Small intestine (tissue), 7 donors: ENCODE data around the gene NXNL1. TPM values are rescaled to one million over a fixed set of nuclear protein-coding genes. Genes with fewer than 3 reads are reported as not detected.

Source experiments
- DNase-seq, 2 donors: peaks; one replicate each; pipeline versions ENCODE4 v3.0.0 to v3.0.0-alpha.2; 2013
- FAIRE-seq: peaks from 2 replicates; lab custom pipeline; 2012; peaks lifted over from hg19 to GRCh38; lab: Jason Lieb, UNC
- H3K27ac ChIP-seq, 3 donors: one replicate each; pipeline ENCODE4 v1.5.1; 2013; ENCODE audit warnings: low read length in 2 of 3, mild to moderate bottlenecking in 2 of 3, control low read depth in 1 of 3, inconsistent platforms in 1 of 3, low read depth in 1 of 3, moderate library complexity in 1 of 3
- H3K27me3 ChIP-seq, 3 donors: one replicate each; pipeline ENCODE4 v1.6.1; 2013; ENCODE audit warnings: low read length in 3 of 3, inconsistent platforms in 1 of 3; ENCODE audit not compliant: control insufficient read depth in 3 of 3, insufficient read depth in 3 of 3
- H3K36me3 ChIP-seq, 3 donors: one replicate each; pipeline ENCODE4 v1.6.1; 2013; ENCODE audit warnings: low read length in 3 of 3, inconsistent platforms in 1 of 3, low read depth in 1 of 3, mild to moderate bottlenecking in 1 of 3, moderate library complexity in 1 of 3; ENCODE audit not compliant: control insufficient read depth in 3 of 3, insufficient read depth in 2 of 3
- H3K4me1 ChIP-seq, 3 donors: one replicate each; pipeline ENCODE4 v1.6.1; 2013; ENCODE audit warnings: low read length in 2 of 3, inconsistent platforms in 1 of 3, low read depth in 1 of 3, mild to moderate bottlenecking in 1 of 3, moderate library complexity in 1 of 3; ENCODE audit not compliant: control insufficient read depth in 3 of 3, insufficient read depth in 2 of 3
- H3K4me3 ChIP-seq, 3 donors: one replicate each; pipeline ENCODE4 v1.5.1; 2013; ENCODE audit warnings: low read length in 3 of 3, control low read depth in 1 of 3, inconsistent platforms in 1 of 3, low read depth in 1 of 3, mild to moderate bottlenecking in 1 of 3, moderate library complexity in 1 of 3
- H3K9me3 ChIP-seq, 2 donors: one replicate each; pipeline ENCODE4 v1.6.1; 2013; ENCODE audit warnings: low read depth in 1 of 2, low read length in 1 of 2; ENCODE audit not compliant: control insufficient read depth in 2 of 2, insufficient read depth in 1 of 2
- WGBS, 3 donors: extraction: QIAGEN DNeasy Blood & Tissue Kit; methylation state at CpG; one replicate each; pipeline ENCODE4 v1.1.7; 2013; 5-methylcytosine and 5-hydroxymethylcytosine counted together
- polyA plus RNA-seq, 4 donors: library from polyadenylated mRNA; stranded (reverse) in 3 of 4; unstranded in 1 of 4; fragments of 200-250 nt in 3 of 4; fragments of 120-200 nt in 1 of 4; gene quantifications; one replicate each; pipeline versions ENCODE4 v1.2.1 to v1.2.3, GENCODE V29; 2013
- donor health status: healthy with polysubstance abuse.
- donor health status: control.
- donor health status: control.
- donor health status: Bipolar disorder and iron deficiency.
- donor health status: healthy.

Gene NXNL1
- polyA plus RNA-seq, 4 donors: not detected

- H3K9me3 ChIP-seq: peaks cover 0 to 5% of the 10 kb centered on the region in 2 donors
- FAIRE-seq (no peak), DNase-seq (no peak)
- H3K27ac ChIP-seq: no peak overlapping the region
- H3K27me3 ChIP-seq: peaks cover 0 to 3% (median 0%) of the 10 kb centered on the region in 3 donors
- H3K36me3 ChIP-seq: peaks cover 0 to under 1% (median 0%) of the 10 kb centered on the region in 3 donors
- no peak overlapping the region for H3K4me3 ChIP-seq
- 59 to 68% (median 63%) methylated on average over 8 of the region's 8 CpGs for WGBS, 3 donors
- H3K4me1 ChIP-seq: no peaks in the 10 kb centered on the region
Observed at GRCh38 chr19:17441241-17442021, 19.3 kb downstream of the NXNL1 start.

GRCh38 chr19:17436874-17437267 is 23.9 kb downstream of the NXNL1 start:
- FAIRE-seq: no peak
- no peak for DNase-seq
- Histone ChIP-seq H3K36me3 (peaks cover 0 to 6% (median 0%) of the 10 kb centered on the region in 3 donors), H3K27ac (no peak overlapping the region), H3K4me1 (no peaks in the 10 kb centered on the region), H3K27me3 (no peaks in the 10 kb centered on the region), H3K4me3 (no peak overlapping the region), H3K9me3 (peaks cover 0 to 10% of the 10 kb centered on the region in 2 donors)
- 79 to 85% (median 84%) methylated on average over 7 of the region's 7 CpGs for WGBS, 3 donors

DNA sequence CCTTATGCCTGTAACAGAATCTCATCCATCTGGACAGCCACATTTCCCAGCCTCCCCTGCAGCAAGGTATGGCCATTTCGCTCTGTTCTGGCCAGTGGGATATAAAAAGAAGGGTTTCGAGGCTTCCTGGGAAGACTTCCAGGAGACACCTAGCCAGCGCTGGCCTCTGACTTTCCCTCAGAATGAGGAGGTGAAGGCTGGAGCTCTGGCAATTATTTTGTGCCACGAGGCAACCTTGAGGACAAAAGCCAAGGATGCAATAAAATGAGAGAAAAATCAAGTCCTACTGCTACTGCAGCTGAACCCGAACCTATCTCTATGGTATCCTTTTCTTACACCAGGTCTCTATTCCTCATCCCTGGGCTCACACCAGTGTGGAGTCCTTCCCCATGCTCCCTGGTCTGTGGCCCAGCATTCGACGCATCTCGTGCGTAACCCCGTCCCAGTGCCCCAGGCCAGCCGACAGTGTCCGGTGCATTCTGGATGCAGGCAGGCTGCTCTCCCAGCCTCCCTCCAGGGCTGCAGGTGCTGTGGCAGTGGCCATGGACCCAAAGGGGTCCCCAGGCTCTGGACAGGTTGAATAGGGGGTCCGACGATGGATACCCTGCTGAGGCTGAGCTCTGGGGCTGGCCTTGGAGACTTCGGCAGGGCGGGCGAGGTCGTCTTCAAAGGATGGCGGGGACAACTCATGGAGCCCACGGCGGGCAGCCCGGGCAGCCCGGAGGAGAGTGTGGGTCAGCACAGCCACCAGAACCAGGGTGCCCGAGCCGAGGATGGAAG is 24.4 kb downstream of the NXNL1 start:
- Histone ChIP-seq H3K4me1 (no peaks in the 10 kb centered on the region), H3K9me3 (peaks cover 0 to 8% of the 10 kb centered on the region in 2 donors), H3K27me3 (no peaks in the 10 kb centered on the region), H3K27ac (no peak overlapping the region), H3K36me3 (peaks cover 0 to 6% (median 0%) of the 10 kb centered on the region in 3 donors), H3K4me3 (no peak overlapping the region)
- WGBS, 3 donors: 93 to 96% (median 95%) methylated on average over 23 to 25 of the region's 25 CpGs
- no peak for FAIRE-seq
- DNase-seq: no peak

DNA sequence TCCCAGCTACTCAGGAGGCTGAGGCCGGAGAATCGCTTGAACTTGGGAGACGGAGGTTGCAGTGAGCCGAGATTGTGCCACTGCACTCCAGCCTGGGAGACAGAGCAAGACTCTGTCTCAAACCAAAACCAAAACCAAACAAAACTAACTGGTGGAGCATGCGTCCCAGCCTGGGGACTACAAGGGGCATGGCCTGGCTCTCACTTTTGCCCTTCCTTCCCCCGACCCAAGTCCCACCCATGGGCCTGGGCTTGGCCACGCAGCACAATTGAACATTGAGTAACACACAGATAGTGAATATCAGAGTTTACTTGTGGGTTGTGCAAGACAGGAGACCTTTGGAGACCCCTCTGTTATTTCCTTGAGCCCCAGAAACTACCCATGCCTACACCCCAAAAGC is 25.5 kb downstream of the NXNL1 start:
- Histone ChIP-seq H3K27me3 (no peaks in the 10 kb centered on the region), H3K4me1 (no peaks in the 10 kb centered on the region), H3K27ac (no peak overlapping the region), H3K36me3 (peaks cover 0 to 6% (median 0%) of the 10 kb centered on the region in 3 donors), H3K4me3 (no peak overlapping the region), H3K9me3 (peaks cover 0 to 6% of the 10 kb centered on the region in 2 donors)
- 63 to 73% (median 67%) methylated on average over 7 of the region's 7 CpGs for WGBS, 3 donors
- no peak for DNase-seq
- FAIRE-seq: no peak

GRCh38 chr19:17431417-17431816 is 29.3 kb downstream of the NXNL1 start:
- Histone ChIP-seq H3K9me3 (peaks cover 0 to 5% of the 10 kb centered on the region in 2 donors), H3K27me3 (no peaks in the 10 kb centered on the region), H3K36me3 (peaks cover 0 to 5% (median 0%) of the 10 kb centered on the region in 3 donors), H3K4me1 (no peaks in the 10 kb centered on the region), H3K27ac (no peak overlapping the region), H3K4me3 (no peak overlapping the region)
- DNase-seq: no peak
- FAIRE-seq: no peak
- 87 to 90% (median 88%) methylated on average over 7 of the region's 7 CpGs for WGBS, 3 donors

DNA sequence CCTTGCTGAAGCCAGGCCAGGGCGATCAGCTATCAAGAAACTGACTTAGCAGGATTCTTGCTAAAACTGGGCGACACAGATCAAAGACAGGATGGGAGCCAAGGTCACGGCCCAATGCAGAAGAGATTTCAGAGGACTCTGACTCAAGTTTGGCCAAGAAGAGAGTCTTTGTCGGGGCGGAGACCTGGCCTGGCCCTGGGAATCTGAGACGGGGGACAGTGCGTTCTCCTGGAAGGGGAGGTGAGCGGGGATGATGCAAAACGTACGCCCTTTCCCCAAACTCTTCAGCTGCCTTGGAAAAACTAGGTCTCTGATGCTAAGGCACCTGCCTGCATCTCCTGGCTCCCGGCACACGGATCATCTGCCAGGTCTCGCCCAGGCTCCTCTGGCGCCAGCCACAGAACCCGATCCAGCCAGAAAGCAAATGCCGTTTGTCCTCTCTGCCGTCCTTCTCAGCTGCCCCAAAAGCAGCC is 31.0 kb downstream of the NXNL1 start:
- no peak for DNase-seq
- Histone ChIP-seq H3K27ac (no peak overlapping the region), H3K4me1 (peaks cover 0 to 5% (median 2%) of the 10 kb centered on the region in 3 donors), H3K36me3 (no peaks in the 10 kb centered on the region), H3K4me3 (no peak overlapping the region), H3K9me3 (no peaks in the 10 kb centered on the region), H3K27me3 (no peaks in the 10 kb centered on the region)
- 53 to 74% (median 66%) methylated on average over 17 of the region's 17 CpGs for WGBS, 3 donors
- no peak for FAIRE-seq

DNA sequence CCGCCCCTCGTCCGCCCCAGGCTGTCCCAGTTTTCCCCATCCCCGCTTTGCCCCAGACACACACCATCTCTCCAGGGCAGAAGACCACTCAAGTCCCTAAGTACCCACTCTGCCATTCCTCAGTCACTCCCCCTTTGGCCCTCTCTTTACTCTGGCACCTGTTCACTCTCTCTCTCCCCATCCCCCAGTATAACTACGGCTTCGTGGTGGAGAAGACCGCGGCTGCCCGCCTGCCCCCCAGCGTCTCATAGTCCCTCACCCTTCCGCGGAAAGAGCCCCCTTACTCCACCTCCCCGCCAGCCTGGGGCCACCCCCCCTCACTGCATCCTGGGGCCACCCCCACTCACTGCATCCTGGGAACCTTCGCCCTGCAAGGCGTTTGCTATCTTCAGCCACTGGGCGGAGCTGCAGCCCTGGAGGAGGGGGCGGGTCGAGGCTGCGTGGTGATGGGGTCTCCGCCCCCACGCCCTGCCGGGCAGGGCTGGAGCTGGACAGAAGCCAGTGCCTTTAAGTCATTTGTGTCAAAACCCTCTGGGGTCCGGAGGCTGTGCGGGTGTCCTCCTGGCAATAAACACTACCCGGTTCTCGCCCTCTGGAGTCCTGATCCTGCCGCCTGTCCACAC is 35.9 kb downstream of the NXNL1 start:
- Histone ChIP-seq H3K9me3 (no peaks in the 10 kb centered on the region), H3K36me3 (peaks cover 0 to 21% (median 3%) of the 10 kb centered on the region in 3 donors), H3K27ac (no peak overlapping the region), H3K4me1 (peaks cover 0 to 7% (median 2%) of the 10 kb centered on the region in 3 donors), H3K4me3 (no peak overlapping the region), H3K27me3 (no peaks in the 10 kb centered on the region)
- 26 to 34% (median 29%) methylated on average over 26 to 27 of the region's 27 CpGs for WGBS, 3 donors
- DNase-seq (peak in 1 of 2 donors; percentile 58), FAIRE-seq (no peak)
